SH-SY5Y (cell line): ENCODE results near the gene ACTRT3.

Experiments used
- GATA2 ChIP-seq: IDR thresholded peaks from 2 replicates; pipeline ENCODE4 v1.6.1; 2011; ENCODE audit warnings: mild to moderate bottlenecking, low read depth, low read length
- GATA3 ChIP-seq: IDR thresholded peaks from 2 replicates; pipeline ENCODE4 v1.6.1; 2011; ENCODE audit warnings: low read depth, mild to moderate bottlenecking, low read length, moderate library complexity

- TF ChIP-seq GATA2: no peak
- no peak for TF ChIP-seq GATA3
These were observed 18.4 kb upstream of the ACTRT3 start for GRCh38 chr3:169787791-169788190.
